AG20443 (cell line): ENCODE measurements around the gene CCPG1.
"Not testable (repeated sequence)": the region's sequence is repeated elsewhere in the genome, so short reads cannot be mapped to it uniquely, and the experiment has no call there.

ENCODE experiments used
- DNase-seq: peaks from one replicate; pipeline ENCODE4 v3.0.0; 2012; ENCODE audit warnings: low spot score, mixed read lengths

CCPG1 gene

GRCh38 chr15:55408012-55408928 lies at the start of gene CCPG1, which contains the start of gene PIERCE2:
Gene CCPG1, minus strand, starts transcription at chr15:55408359. Its CDS starts 18,935 bp downstream, at chr15:55389424.
Gene PIERCE2, plus strand, starts transcription at chr15:55408495. Its CDS starts 274 bp downstream, at chr15:55408769.
- DNase-seq = peak; percentile 98

DNA sequence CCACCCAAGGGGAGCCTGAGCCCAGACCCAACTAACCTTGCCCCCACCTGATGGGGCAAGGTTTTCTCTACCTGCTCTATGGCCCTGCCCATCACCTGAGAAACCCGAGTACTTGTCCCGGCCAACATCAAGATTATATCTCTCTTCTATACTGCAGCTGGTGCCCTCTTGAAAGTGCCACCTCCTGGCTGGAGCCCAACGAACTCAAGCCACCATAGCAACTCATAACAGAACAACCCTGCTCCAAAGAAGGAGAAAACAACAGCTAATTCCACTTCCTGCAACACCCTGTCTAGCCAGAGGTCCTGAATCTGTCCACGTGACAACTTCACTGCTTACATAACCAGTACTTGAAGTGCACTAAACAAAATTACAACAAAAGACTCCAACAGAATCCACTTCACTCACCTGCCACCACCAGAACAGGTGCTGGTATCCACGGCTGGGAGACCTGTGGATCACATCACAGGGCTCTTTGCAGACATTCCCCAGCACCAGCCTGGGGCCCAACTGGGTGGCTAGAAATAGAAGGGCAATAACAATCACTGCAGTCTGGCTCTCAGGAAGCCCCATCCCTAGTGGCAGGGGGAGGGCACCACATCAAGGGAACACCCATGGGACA lies 49.4 kb upstream of the CCPG1 start:
- DNase-seq = no peak

GRCh38 chr15:55447030-55447394 lies 38.9 kb upstream of the CCPG1 start:
- DNase-seq = not testable (repeated sequence)

DNA sequence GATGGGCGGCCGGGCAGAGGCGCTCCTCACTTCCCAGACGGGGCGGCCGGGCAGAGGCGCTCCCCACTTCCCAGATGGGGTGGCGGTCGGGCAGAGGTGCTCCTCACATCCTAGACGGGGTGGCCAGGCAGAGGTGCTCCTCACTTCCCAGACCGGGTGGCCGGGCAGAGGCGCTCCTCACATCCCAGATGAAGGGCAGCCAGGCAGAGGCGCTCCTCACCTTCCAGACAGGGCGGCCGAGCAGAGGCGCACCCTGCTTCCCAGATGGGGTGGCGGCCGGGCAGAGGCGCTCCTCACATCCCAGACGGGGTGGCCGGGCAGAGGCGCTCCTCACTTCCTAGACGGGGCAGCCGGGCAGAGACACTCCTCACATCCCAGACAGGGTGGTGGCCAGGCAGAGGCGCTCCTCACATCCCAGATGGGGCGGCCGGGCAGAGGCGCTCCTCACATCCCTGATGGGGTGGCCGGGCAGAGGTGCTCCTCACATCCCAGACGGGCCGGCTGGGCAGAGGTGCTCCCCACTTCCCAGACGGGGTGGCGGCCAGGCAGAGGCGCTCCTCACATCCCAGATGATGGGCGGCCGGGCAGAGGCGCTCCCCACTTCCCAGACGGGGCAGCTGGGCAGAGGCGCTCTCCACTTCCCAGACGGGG lies 38.3 kb upstream of the CCPG1 start:
- not testable (repeated sequence) for DNase-seq

DNA sequence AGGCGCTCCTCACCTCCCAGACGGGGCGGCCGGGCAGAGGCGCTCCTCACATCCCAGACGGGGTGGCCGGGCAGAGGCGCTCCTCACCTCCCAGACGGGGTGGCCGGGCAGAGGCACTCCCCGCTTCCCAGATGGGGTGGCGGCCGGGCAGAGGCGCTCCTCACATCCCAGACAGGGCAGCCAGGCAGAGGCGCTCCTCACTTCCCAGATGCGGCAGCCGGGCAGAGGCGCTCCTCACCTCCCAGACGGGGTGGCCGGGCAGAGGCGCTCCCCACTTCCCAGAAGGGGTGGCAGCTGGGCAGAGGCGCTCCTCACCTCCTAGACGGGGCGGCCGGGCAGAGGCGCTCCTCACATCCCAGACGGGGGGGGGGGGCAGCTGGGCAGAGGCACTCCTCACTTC lies 37.8 kb upstream of the CCPG1 start:
- not testable (repeated sequence) for DNase-seq

GRCh38 chr15:55443141-55443540 lies 35.0 kb upstream of the CCPG1 start:
- DNase-seq = not testable (repeated sequence)

DNA sequence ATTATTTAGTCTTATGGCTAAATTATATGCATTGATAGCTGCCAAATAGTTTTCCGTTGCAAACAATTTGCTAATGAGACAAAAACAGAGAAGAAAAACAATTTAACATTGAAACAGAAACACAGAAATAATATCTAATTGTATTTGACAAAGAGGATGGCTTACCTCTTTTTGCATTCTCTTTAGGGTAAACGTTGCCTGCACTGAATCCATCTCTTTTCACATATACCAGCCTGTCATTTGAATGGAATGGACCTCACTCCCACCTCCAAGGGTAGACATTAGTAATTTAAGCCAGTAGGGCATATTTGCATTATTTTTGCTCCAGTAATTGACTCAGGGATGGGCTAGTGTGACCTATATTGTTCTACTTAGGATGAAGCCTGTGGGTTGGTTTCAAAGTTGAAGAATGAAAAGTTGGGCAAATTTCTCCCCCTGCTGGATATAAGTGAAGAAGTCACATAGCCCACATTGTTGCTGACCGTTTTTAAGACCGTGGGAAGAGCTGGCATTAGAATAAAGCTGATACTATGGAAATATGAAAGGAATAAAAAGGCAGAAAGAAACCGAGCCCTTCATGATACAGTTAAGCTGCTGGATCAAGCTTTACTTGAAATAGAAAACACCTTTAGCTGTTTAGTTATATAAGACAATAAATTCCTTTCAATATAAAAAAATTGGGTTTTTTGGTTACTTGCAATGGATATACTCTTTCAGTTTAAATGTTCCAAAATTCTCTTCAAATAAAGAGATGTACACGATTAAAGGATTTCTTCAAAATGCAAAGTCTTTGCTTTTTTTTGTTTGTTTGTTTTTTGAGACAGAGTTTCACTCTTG lies 27.0 kb upstream of the CCPG1 start:
- peak; percentile 62 for DNase-seq

DNA sequence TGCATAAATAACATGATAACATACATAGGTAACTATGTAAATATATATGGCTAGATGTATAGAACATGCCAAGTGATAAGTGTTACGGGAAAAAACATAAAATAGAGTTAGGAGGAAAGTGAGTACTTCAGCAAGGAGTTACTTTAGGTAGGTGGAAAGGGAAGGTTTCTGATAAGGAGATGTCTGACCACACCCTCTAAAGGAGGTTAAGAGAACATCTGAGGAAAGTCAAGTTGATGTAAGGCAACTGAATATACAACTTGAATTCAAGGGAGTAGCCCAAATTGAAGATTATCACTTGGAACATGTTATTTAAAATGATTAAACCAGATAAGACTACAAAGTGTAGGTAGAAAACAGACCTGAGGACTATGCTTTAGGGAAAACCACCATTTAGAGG lies 13.9 kb upstream of the CCPG1 start:
- no peak for DNase-seq

- no peak for DNase-seq
These were observed 12.2 kb upstream of the CCPG1 start for GRCh38 chr15:55420171-55420866.

DNA sequence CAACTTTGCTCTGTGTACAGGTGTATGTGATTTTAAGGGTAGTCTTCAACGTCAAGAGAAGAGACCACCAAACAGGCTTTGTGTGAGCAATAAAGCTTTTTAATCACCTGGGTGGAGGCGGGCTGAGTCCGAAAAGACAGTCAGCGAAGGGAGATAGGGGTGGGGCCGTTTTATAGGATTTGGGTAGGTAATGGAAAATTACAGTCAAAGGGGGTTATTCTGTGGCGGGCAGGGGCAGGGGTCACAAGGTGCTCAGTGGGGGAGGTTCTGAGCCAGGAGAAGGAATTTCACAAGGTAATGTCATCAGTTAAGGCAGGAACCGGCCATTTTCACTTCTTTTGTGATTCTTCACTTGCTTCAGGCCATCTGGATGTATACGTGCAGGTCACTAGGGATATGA lies 9.5 kb upstream of the CCPG1 start:
- DNase-seq = not testable (repeated sequence)

DNA sequence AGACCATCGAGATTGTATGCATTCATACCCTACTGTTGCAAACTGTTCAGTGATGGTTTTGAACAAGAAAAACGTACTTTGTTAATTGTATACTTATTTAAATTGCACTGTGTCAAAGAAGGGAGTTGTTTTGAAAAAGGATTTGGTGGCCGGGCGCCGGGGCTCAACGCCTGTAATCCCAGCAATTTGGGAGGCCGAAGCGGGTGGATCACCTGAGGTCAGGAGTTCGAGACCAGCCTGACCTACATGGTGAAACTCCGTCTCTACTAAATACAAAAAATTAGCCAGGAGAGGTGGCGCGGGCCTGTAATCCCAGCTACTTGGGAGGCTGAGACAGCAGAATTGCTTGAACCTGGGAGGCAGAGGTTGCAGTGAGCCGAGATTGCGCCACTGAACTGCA lies 817 bp upstream of the CCPG1 start:
- DNase-seq = not testable (repeated sequence)

GRCh38 chr15:55407498-55408011 lies 604 bp downstream of the CCPG1 start:
- peak; percentile 38 for DNase-seq

DNA sequence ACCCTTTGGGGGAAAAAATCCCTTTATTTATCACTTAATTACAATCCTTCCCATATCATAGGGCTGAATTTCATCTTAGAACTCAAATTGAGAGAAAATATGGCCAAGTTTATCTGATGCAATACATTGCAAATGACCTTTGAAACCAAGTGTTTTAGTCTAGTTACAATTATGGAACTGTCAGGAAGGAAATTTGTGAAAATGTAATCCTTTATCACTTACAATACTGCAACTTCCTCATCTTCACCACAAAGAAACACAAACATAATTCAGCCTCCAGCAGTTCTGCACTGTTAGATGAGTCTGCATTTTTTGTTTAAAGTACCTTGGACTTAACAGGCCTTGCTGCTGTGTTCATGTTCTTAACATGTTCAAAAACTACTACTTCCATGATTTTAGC lies 4.6 kb downstream of the CCPG1 start:
- peak; percentile 16 for DNase-seq

DNA sequence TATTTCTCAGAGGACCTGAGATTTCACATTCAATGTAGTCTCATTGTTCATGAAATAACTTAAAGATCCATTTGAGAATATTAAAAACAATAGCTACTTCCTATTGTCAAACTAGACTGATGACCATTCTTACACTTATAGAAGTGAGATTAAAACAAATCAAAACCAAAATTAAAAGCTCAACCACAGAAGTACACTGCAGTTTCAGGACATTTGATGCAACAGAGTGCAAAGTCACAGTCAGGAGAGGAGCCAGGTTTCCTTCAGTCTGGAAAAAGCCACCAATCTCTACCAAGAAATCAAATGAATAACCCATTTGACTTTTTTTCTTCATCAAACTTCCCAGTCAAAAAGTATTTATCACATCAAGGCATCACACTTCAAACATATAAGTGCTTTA lies 5.5 kb downstream of the CCPG1 start:
- no peak for DNase-seq

DNA sequence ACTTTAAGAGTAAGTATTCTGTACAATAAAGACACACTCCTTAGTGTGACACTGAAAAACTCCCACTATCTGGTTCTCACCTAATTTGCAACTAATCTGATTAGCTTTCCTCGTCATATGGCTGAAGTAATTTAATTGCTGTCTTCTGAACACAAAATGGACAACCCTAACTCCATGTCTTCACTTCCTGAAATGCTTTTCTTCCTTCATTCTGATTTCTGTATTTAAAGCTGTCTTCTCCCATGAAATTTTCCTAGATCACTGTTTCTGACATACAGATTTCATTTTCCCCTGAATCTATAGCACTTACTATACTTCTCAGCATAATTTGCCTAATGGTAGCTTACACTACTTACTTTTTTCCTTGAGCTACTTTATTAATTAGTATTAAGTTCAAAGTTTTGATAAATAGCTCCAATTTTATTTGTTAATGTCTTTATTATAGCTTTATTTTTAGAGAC lies 6.3 kb downstream of the CCPG1 start:
- no peak for DNase-seq

DNA sequence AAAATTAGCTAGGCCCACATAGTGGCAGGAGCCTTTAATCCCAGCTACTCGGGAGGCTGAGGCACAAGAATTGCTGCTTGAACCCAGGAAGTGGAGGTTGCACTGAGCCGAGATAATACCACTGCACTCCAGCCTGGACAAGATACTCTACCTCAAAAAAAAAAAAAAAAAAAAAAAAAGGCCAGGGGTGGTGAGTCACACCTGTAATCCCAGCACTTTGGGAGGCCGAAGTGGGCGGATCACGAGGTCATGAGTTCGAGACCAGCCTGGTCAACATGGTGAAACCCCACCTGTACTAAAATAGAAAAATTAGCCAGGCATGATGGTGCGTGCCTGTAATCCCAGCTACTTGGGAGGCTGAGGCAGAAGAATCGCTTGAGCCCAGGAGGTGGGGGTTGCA lies 8.1 kb downstream of the CCPG1 start:
- DNase-seq = not testable (repeated sequence)

- DNase-seq = no peak
These were observed 9.9 kb downstream of the CCPG1 start for GRCh38 chr15:55398243-55398642.

- no peak for DNase-seq
These were observed 13.5 kb downstream of the CCPG1 start for GRCh38 chr15:55394694-55395093.

DNA sequence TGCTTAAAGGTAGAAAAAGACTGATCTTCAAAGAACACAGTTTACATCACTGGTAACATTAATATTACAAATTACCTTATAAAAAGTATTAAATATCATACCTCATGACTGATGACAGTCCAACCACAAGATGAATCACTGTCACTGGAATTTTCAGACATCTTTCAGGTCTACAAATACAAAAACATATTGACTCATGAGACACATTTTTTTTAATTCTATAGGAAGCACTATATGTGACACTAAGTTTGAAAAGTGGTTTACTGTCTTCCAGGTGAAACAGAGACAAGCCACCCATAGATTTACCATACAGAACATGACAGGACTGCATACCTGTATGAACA lies 18.9 kb downstream of the CCPG1 start:
- no peak for DNase-seq

DNA sequence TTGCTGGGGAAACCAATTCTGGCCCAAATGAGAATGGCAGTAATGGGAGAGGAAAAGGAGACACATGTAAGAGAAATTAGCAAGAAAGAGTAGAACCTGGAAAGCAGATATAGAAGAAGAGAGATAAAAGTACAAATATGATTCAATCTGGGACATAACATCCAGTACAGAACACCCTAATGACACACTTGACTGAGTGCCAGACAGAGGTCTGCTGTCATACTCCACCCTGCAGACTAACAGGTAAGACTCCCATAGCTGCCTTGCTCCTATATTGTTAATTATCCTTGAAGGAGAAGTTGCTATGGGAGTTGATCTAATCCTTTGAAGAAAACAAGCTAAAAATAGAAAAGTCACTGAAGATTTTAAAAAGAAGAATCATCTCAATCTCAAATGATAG lies 21.1 kb downstream of the CCPG1 start:
- DNase-seq = no peak

DNA sequence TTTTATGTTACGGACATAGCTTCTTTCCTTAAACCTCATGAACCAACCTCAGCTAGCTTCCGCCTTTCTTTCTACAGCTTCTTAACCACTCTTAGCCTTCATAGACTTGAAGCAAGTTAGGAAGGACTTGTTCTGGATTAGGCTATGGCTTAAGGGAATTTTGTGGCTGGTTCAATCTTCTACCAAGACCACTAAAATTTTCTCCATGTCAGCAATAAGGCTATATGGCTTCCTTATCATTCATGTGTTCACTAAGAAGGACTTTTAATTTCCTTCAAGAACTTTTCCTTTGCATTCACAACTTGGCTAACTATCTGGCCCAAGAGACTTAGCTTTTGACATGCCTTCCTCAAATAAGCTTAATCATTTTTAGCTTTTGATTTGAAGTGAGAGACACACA lies 24.5 kb downstream of the CCPG1 start:
- DNase-seq = no peak
